Amygdala (tissue), 56 donors: ENCODE measurements around the gene EFCAB8.
"Not testable (repeated sequence)": the region's sequence is repeated elsewhere in the genome, so short reads cannot be mapped to it uniquely, and the experiment has no call there.

Experiments
- DNase-seq, 56 donors: peaks; one replicate each; lab custom pipeline; 2025; lab: John Stamatoyannopoulos, UW

Gene EFCAB8

GRCh38 chr20:32934580-32934979, 75.9 kb downstream of the EFCAB8 start:
- no peak for DNase-seq

GRCh38 chr20:32941155-32941885, 82.6 kb downstream of the EFCAB8 start:
- no peak for DNase-seq

GRCh38 chr20:32943490-32944052, 84.8 kb downstream of the EFCAB8 start:
- DNase-seq = no peak

GRCh38 chr20:32945710-32946221, 87.0 kb downstream of the EFCAB8 start:
- DNase-seq = no peak

GRCh38 chr20:32946629-32947028, 87.9 kb downstream of the EFCAB8 start:
- DNase-seq = no peak

- not testable (repeated sequence) for DNase-seq
Observed at GRCh38 chr20:32950539-32950938, 91.8 kb downstream of the EFCAB8 start.

GRCh38 chr20:32957459-32957858, 98.7 kb downstream of the EFCAB8 start:
- DNase-seq = no peak

- no peak for DNase-seq
Observed at GRCh38 chr20:32958574-32958973, 99.9 kb downstream of the EFCAB8 start.

GRCh38 chr20:32959351-32960221, 100.9 kb downstream of the EFCAB8 start:
- DNase-seq = no peak

GRCh38 chr20:32960222-32960518, 101.4 kb downstream of the EFCAB8 start:
- DNase-seq = no peak

GRCh38 chr20:32960849-32961731, 102.4 kb downstream of the EFCAB8 start:
- DNase-seq = no peak

GRCh38 chr20:32962053-32962452, 103.3 kb downstream of the EFCAB8 start:
- no peak for DNase-seq

- DNase-seq = not testable (repeated sequence)
Observed at GRCh38 chr20:32962646-32963045, 103.9 kb downstream of the EFCAB8 start.

- no peak for DNase-seq
Observed at GRCh38 chr20:32963176-32963575, 104.5 kb downstream of the EFCAB8 start.

- DNase-seq = no peak
Observed at GRCh38 chr20:32964575-32964974, 105.9 kb downstream of the EFCAB8 start.

GRCh38 chr20:32965115-32965514, 106.4 kb downstream of the EFCAB8 start:
- no peak for DNase-seq

- DNase-seq = no peak
Observed at GRCh38 chr20:32965581-32966373, 107.1 kb downstream of the EFCAB8 start.

- no peak for DNase-seq
Observed at GRCh38 chr20:32966382-32966781, 107.7 kb downstream of the EFCAB8 start.
